Omental fat pad (tissue), 4 donors: ENCODE data around the gene IGSF8. TPM values are rescaled to one million over a fixed set of nuclear protein-coding genes. Genes with fewer than 3 reads are reported as not detected.

Experiments
- ATAC-seq: fragments of 150-250 bp; one replicate; pipeline ENCODE4 v1.9.1; 2016; ENCODE audit warnings: mild to moderate bottlenecking, moderate library complexity; ENCODE audit not compliant: low FRiP score
- DNase-seq: peaks from one replicate; pipeline ENCODE4 v3.0.0-alpha.2; 2019; ENCODE audit warnings: low spot score
- CTCF ChIP-seq, 3 donors: fragments of 450-650 bp; IDR thresholded peaks; one replicate each; pipeline ENCODE4 v1.5.1; 2016 to 2017; ENCODE audit warnings: antibody characterized with exemption in 3 of 3, mild to moderate bottlenecking in 3 of 3, moderate library complexity in 2 of 3
- total RNA-seq, 4 donors: library from RNA; depleted of rRNA; stranded (reverse); fragments of >200 nt; gene quantifications; one replicate each; pipeline ENCODE4 v1.1.0, GENCODE V29; 2016

The IGSF8 gene
- total RNA-seq, 4 donors from 2014 or later: 17.5 to 20.5 (median 18.6) TPM

- ATAC-seq (no peak), DNase-seq (no peak)
- TF ChIP-seq CTCF (IDR thresholded peaks at IDR 0.05): no peak
Measured at GRCh38 chr1:160087118-160087662, 11.2 kb downstream of the IGSF8 start.

GRCh38 chr1:160086456-160086892 lies 11.9 kb downstream of the IGSF8 start:
- ATAC-seq: no peak

GRCh38 chr1:160085686-160086455 lies 12.5 kb downstream of the IGSF8 start:
- TF ChIP-seq CTCF (IDR thresholded peaks at IDR 0.05): peak in 1 of 3 donors; percentile 20
- ATAC-seq: peak; percentile 39
- DNase-seq: peak; percentile 54

More at GRCh38 chr1:160086456-160086892, 11.9 kb downstream of the IGSF8 start:
- DNase-seq: no peak
- TF ChIP-seq CTCF (IDR thresholded peaks at IDR 0.05): no peak

- no peak for ATAC-seq
- no peak for DNase-seq
- TF ChIP-seq CTCF (IDR thresholded peaks at IDR 0.05): no peak
Measured at GRCh38 chr1:160084771-160085321, 13.6 kb downstream of the IGSF8 start.

- DNase-seq: no peak
- peak in 1 of 3 donors; percentile 3 for TF ChIP-seq CTCF (IDR thresholded peaks at IDR 0.05)
- ATAC-seq: no peak
Measured at GRCh38 chr1:160083968-160084770, 14.2 kb downstream of the IGSF8 start.

- DNase-seq (no peak), ATAC-seq (no peak)
- no peak for TF ChIP-seq CTCF (IDR thresholded peaks at IDR 0.05)
Measured at GRCh38 chr1:160082926-160083325, 15.5 kb downstream of the IGSF8 start.
